HG03457 (cell line): ENCODE results near the gene MCOLN2.
A peak's percentile ranks its signal among the peaks of the same experiment; 100 is the strongest.
"Not testable (repeated sequence)": the region's sequence is repeated elsewhere in the genome, so short reads cannot be mapped to it uniquely, and the experiment has no call there.

Source experiments
- ATAC-seq: cut with Tn5 transposase; IDR thresholded peaks from one replicate; pipeline ENCODE4 v1.9.1; 2021; ENCODE audit warnings: moderate number of reproducible peaks; ENCODE audit not compliant: unreplicated experiment

The MCOLN2 gene

GRCh38 chr1:84996846-84997666, at the start of gene MCOLN2:
Gene MCOLN2, minus strand, starts transcription at chr1:84997113. Its CDS starts 241 bp downstream, at chr1:84996872.
- ATAC-seq = peak; percentile 29

DNA sequence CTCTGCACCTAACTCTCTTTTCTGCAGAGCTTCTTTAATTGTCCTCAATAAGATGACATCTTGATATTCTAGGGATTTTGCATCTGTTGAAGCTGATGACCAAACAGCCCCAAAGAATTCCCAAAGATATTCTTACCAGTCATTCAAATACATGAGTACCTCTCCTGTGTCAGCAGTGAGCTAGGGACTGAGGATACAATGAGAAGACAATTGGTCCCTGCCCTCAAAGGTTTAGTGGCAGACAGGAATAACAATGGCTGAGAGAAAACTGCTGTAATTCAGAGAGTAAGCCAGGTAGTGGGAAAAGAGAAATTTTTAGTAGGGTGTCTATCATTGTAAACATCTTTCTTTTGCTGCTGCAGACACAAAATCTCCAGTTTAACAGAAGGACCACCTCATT, 45.5 kb upstream of the MCOLN2 start:
- no peak for ATAC-seq

DNA sequence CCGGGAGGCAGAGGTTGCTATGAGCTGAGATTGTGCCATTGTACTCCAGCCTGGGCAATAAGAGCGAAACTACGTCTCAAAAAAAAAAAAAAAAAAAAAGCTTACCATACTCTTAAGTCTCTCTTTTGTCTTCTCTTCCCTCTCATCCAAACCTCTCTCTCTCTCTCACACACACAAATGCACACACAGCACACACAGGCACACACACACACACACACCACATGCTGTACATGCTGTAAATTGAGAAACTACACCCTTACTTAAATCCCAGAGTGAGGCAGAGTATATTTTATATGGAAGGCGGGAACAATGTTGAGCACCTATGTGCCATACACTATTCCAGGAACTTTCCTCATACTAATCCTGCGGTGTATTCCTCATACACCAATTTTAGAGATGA, 44.9 kb upstream of the MCOLN2 start:
- no peak for ATAC-seq

DNA sequence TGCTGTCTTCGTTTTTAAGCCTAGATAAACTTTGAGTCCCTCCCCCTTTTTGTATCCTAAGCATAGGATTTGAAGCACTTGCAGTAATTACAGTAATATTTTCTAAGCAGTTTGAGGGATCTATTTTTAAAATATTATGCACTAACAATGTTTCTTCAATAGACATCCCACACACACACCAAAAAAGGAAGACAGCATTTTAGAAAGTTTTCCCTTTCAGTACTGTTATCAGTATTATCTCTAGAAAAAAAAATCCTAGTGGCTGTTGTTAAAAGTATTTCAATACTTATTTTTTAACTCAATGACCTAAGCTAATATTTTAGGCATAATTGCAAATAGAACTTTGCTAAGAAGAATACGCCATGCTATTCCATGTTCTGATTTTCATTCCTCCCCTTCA, 36.3 kb upstream of the MCOLN2 start:
- ATAC-seq = no peak

- no peak for ATAC-seq
These were observed 33.6 kb upstream of the MCOLN2 start for GRCh38 chr1:85030536-85030935.

- no peak for ATAC-seq
These were observed 31.2 kb upstream of the MCOLN2 start for GRCh38 chr1:85028151-85028550.

GRCh38 chr1:85027242-85027983, 30.5 kb upstream of the MCOLN2 start:
- peak; percentile 58 for ATAC-seq

GRCh38 chr1:85025940-85026339, 29.0 kb upstream of the MCOLN2 start:
- no peak for ATAC-seq

- ATAC-seq = no peak
These were observed 27.8 kb upstream of the MCOLN2 start for GRCh38 chr1:85024736-85025135.

DNA sequence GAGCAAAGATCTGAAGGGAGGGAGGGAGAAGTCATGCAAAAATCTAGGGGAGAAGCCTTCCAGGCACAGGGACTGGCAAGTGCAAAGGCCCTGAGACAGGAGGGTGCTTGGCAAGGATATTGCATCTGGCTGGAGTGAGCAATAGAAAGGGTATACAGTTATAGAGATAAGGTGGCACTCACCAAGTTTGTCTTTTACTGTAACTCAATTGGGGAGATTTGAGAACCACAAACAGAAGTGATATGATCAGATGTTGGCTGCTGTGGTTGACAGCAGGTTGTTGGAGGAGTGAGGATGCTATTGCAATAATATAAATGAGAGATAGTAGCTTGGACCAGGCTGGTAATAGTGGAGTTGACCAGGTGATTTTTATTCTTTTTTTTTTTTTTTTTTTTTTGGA, 25.8 kb upstream of the MCOLN2 start:
- no peak for ATAC-seq

DNA sequence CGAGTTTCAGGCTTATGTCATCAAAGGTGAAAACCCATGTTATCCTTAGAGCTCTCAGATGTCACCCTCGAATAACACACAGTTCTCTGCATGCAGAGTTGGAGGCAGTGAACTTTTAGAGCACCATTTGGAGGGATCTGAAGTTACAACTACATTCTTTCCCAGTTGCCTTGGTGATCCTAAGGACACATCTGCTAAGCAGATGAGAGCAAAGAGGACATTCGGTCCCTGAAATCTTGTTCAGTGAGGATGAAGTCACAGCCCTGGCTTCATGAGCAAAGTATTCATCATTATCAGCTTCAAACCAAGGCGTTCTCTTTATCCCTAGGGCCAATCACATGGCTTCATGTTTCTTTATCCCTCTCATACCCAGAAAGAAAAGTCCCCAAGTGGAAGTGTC, 23.1 kb upstream of the MCOLN2 start:
- ATAC-seq = no peak

GRCh38 chr1:85015826-85016225, 18.9 kb upstream of the MCOLN2 start:
- ATAC-seq = no peak

DNA sequence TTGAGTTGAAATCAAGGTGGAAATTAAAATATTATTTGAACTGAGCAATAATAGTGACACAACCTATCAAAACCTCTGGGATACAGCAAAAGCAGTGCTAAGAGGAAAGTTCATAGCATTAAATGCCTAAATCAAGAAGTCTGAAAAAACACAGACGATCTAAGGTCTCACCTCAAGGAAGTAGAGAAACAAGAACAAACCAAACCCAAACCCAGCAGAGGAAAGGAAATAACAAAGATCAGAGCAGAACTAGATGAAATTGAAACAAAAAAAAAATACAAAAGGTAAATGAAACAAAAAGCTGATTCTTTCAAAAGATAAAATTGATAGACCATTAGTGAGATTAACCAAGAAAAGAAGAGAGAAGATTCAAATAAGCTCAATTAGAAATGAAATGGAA, 8.7 kb upstream of the MCOLN2 start:
- not testable (repeated sequence) for ATAC-seq

DNA sequence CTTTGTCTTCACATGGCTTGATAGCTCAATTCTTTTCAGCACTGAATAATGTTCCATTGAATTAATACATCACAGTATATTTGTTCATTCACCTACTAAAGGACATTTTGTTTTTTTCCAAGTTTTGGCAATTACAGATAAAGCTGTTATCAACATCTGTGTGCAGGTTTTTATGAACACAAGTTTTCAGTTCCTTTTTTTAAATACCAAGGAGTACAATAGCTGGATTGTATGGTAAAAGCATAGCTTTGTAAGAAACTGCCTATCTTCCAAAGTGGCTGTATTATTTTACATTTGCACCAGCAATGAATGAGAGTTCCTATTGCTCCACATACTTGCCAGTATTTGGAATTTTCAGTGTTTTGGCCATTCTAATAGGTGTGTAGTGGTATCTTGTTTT, 4.8 kb upstream of the MCOLN2 start:
- no peak for ATAC-seq

GRCh38 chr1:84998642-84999280, 1.8 kb upstream of the MCOLN2 start:
- no peak for ATAC-seq

- ATAC-seq = no peak
These were observed 1.0 kb upstream of the MCOLN2 start for GRCh38 chr1:84997667-84998600.

GRCh38 chr1:84995484-84996334, 1.2 kb downstream of the MCOLN2 start:
- ATAC-seq = no peak

GRCh38 chr1:84991097-84991920, 5.6 kb downstream of the MCOLN2 start:
- peak; percentile 34 for ATAC-seq

GRCh38 chr1:84988588-84988987, 8.3 kb downstream of the MCOLN2 start:
- peak; percentile 55 for ATAC-seq
